Esophagus squamous epithelium (tissue), 4 donors: ENCODE results near the gene PSG6.

ENCODE experiments used
- POLR2A ChIP-seq, 4 donors: fragments of 450-650 bp; IDR thresholded peaks; one replicate each; pipeline ENCODE4 v1.6.1; 2017; ENCODE audit warnings: antibody characterized with exemption in 4 of 4, mild to moderate bottlenecking in 4 of 4, moderate library complexity in 3 of 4
- TF ChIP-seq, protein P1 (sequence below), 6 experiments: fragments of 450-650 bp in 4 of 6; fragments of 200-600 bp in 2 of 6; sonication (generic) in 2 of 6; IDR thresholded peaks; one replicate each; pipeline ENCODE4 v1.5.1; 2016 to 2019; ENCODE audit warnings: antibody characterized with exemption in 6 of 6, mild to moderate bottlenecking in 4 of 6, moderate library complexity in 4 of 6

DNA sequence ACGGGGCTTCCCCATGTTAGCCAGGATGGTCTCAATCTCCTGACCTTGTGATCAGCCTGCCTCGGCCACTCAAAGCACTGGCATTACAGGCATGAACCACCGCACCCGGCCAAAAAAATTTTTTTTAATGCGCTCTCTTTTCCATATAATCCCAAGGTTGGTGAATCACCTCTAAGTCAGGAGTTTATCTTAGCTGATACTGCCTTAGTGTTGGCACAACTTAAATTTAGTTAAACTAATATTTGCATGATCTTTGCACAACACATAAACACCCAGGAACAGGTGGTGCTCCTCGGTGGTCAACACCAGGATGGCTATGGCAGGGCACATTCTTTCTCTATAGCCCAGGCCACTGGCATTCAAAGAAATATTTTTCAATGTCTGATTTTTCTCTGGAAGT lies 43.4 kb upstream of the PSG6 start:
- TF ChIP-seq, protein P1, sequence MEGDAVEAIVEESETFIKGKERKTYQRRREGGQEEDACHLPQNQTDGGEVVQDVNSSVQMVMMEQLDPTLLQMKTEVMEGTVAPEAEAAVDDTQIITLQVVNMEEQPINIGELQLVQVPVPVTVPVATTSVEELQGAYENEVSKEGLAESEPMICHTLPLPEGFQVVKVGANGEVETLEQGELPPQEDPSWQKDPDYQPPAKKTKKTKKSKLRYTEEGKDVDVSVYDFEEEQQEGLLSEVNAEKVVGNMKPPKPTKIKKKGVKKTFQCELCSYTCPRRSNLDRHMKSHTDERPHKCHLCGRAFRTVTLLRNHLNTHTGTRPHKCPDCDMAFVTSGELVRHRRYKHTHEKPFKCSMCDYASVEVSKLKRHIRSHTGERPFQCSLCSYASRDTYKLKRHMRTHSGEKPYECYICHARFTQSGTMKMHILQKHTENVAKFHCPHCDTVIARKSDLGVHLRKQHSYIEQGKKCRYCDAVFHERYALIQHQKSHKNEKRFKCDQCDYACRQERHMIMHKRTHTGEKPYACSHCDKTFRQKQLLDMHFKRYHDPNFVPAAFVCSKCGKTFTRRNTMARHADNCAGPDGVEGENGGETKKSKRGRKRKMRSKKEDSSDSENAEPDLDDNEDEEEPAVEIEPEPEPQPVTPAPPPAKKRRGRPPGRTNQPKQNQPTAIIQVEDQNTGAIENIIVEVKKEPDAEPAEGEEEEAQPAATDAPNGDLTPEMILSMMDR (IDR thresholded peaks at IDR 0.05) = no peak
- TF ChIP-seq POLR2A (IDR thresholded peaks at IDR 0.05) = no peak
